ENCODE results near the gene TBC1D24.
A peak's percentile ranks its signal among the peaks of the same experiment; 100 is the strongest.
"Not testable (repeated sequence)": the region's sequence is repeated elsewhere in the genome, so short reads cannot be mapped to it uniquely, and the experiment has no call there.

The TBC1D24 gene

GRCh38 chr16:2518823-2519710, 44.1 kb downstream of the TBC1D24 start:
- DNase-seq, result no peak

- DNase-seq, result no peak
Measured at GRCh38 chr16:2519711-2520080, 44.8 kb downstream of the TBC1D24 start.

- DNase-seq, result peak; percentile 91
Measured at GRCh38 chr16:2520097-2520783, 45.3 kb downstream of the TBC1D24 start, which contains the start of gene AMDHD2. Gene AMDHD2, plus strand, starts transcription at chr16:2520371. Its CDS starts 88 bp downstream, at chr16:2520459.

GRCh38 chr16:2520784-2521531, 46.0 kb downstream of the TBC1D24 start:
- DNase-seq, result peak; percentile 37

- no peak for DNase-seq
Measured at GRCh38 chr16:2523801-2524231, 48.9 kb downstream of the TBC1D24 start.

GRCh38 chr16:2524339-2524938, 49.5 kb downstream of the TBC1D24 start:
- no peak for DNase-seq

- no peak for DNase-seq
Measured at GRCh38 chr16:2526135-2526534, 51.2 kb downstream of the TBC1D24 start.

- no peak for DNase-seq
Measured at GRCh38 chr16:2527071-2527783, 52.3 kb downstream of the TBC1D24 start.

GRCh38 chr16:2527784-2528100, 52.8 kb downstream of the TBC1D24 start:
- no peak for DNase-seq

GRCh38 chr16:2528161-2529060, 53.5 kb downstream of the TBC1D24 start:
- DNase-seq, result no peak

- DNase-seq, result no peak
Measured at GRCh38 chr16:2529061-2529931, 54.4 kb downstream of the TBC1D24 start.

- no peak for DNase-seq
Measured at GRCh38 chr16:2529961-2530628, 55.2 kb downstream of the TBC1D24 start.

GRCh38 chr16:2530629-2531318, 55.8 kb downstream of the TBC1D24 start:
- DNase-seq, result no peak

- DNase-seq, result peak; percentile 33
Measured at GRCh38 chr16:2531371-2531695, 56.4 kb downstream of the TBC1D24 start, which contains the start of gene CEMP1. Gene CEMP1, minus strand, starts transcription at chr16:2531408. Its CDS starts 335 bp downstream, at chr16:2531073.

GRCh38 chr16:2531696-2532493, 57.0 kb downstream of the TBC1D24 start:
- DNase-seq, result peak; percentile 98

GRCh38 chr16:2532494-2533141, 57.7 kb downstream of the TBC1D24 start:
- DNase-seq, result peak; percentile 53

GRCh38 chr16:2533142-2533755, 58.3 kb downstream of the TBC1D24 start:
- not testable (repeated sequence) for DNase-seq

Measured in stimulated activated CD4-positive, alpha-beta T cell treated with anti-CD3 and anti-CD28 coated beads, Interleukin-4, amount 100 ng/mL, for 1 hour (primary cell).